Measurements from ENCODE around the gene FAM13B.

Gene FAM13B

DNA sequence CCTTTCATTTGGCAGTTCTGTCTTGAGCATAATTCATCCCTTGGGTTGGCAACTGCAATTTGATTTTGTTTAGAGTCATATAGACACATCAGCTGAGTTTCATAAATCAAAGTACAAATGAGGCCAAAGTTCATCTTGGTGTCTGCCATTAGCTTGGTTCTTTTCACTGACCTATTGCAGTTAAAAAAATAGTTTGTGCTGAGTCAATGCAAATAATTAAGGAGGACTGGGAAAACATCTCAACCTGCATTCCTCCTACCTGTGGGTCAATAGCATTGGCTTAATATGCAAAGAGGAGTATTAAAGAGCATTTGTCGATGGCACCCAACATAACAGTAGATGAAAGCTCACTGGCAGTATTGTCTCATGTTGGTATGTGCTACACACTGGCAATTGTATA, 142.0 kb downstream of the FAM13B start:
- no peak for DNase-seq

GRCh38 chr5:137888863-137889759, 143.8 kb downstream of the FAM13B start, which contains the start of gene PKD2L2:
TSS of gene PKD2L2 (plus strand) at chr5:137889457. CDS start at chr5:137889492, 35 bp downstream.
- DNase-seq: no peak

DNA sequence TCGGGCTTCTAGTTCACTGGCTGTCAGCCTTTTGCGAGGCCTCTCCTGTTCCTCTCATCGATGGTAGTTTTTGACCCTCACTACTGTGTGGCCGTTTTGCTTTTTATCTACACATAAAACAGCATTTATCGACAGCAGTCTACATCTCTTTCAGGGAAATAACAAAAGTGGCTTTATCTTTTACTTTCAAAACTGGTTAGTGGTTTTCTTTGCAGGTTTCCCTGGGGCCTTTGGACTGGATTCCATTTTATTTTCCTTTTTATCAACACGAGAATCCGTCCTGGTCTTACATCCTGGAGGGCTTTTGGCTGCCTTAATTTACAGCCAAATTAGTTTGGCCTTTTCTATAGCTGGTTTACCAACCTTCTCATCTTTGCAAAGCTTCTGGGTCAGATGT, 144.4 kb downstream of the FAM13B start:
- no peak for DNase-seq
